ENCODE results near the gene TAS1R1.

- no peak for TF ChIP-seq EZH2 (IDR thresholded peaks at IDR 0.05; ENCODE audit: insufficient read depth, poor library complexity, severe bottlenecking)
- no peak for TF ChIP-seq EZH2phosphoT487 (IDR thresholded peaks at IDR 0.05; ENCODE audit: insufficient read depth, low read depth)
Measured at GRCh38 chr1:6581561-6582305, 26.6 kb downstream of the TAS1R1 start.
